CD4-positive, alpha-beta memory T cell (primary cell): ENCODE results near the gene CABLES1. TPM values are rescaled to one million over a fixed set of nuclear protein-coding genes. Genes with fewer than 3 reads are reported as not detected.
"Not testable (repeated sequence)": the region's sequence is repeated elsewhere in the genome, so short reads cannot be mapped to it uniquely, and the experiment has no call there.

ENCODE experiments used
- CTCF ChIA-PET: fragments of 350-600 bp; sonication (Branson Sonifier 250); formaldehyde crosslinking; loops from one replicate; lab custom pipeline; 2021; ENCODE audit warnings: inconsistent platforms; ENCODE audit not compliant: partially characterized antibody; lab: Charles Lee
- POLR2A ChIA-PET: fragments of 350-600 bp; sonication (Branson Sonifier 250); formaldehyde crosslinking; loops from one replicate; lab custom pipeline; 2021; ENCODE audit not compliant: partially characterized antibody; lab: Charles Lee
- DNase-seq, 5 donors: peaks; one replicate each; pipeline versions ENCODE4 v3.0.0 to v3.0.0-alpha.2; 2020 to 2022; ENCODE audit warnings: mixed read lengths in 1 of 5
- H3K27ac ChIP-seq: one replicate; pipeline ENCODE4 v1.7.0; 2013; ENCODE audit warnings: low read depth, low read length
- H3K27me3 ChIP-seq: 2 replicates; pipeline ENCODE4 v1.7.0; 2013; ENCODE audit warnings: mild to moderate bottlenecking, low read length, moderate library complexity; ENCODE audit not compliant: insufficient read depth
- H3K36me3 ChIP-seq: 2 replicates; pipeline ENCODE4 v1.7.0; 2013; ENCODE audit warnings: mild to moderate bottlenecking, low read length, moderate library complexity; ENCODE audit not compliant: insufficient read depth
- H3K4me1 ChIP-seq: 2 replicates; pipeline ENCODE4 v1.7.0; 2013; ENCODE audit warnings: mild to moderate bottlenecking, low read length, moderate library complexity; ENCODE audit not compliant: insufficient read depth
- H3K4me3 ChIP-seq, 2 donors: one replicate each; pipeline ENCODE4 v1.7.0; 2013; ENCODE audit warnings: low read length in 2 of 2, mild to moderate bottlenecking in 1 of 2
- H3K9me3 ChIP-seq, 2 donors: one replicate each; pipeline ENCODE4 v1.7.0; 2013; ENCODE audit warnings: low read length in 2 of 2, control low read depth in 1 of 2; ENCODE audit not compliant: control insufficient read depth in 1 of 2
- H3K27ac Mint-ChIP-seq, 7 donors: one replicate each; pipeline ENCODE4 v1.8.0; 2020 to 2021; ENCODE audit warnings: mixed read lengths in 7 of 7, mild to moderate bottlenecking in 6 of 7, inconsistent platforms in 3 of 7, moderate library complexity in 3 of 7
- H3K27me3 Mint-ChIP-seq, 2 donors: one replicate each; pipeline ENCODE4 v1.8.0; 2020 to 2021; ENCODE audit warnings: mixed read lengths in 2 of 2
- H3K36me3 Mint-ChIP-seq, 2 donors: one replicate each; pipeline ENCODE4 v1.8.0; 2020 to 2021; ENCODE audit warnings: mixed read lengths in 2 of 2, inconsistent platforms in 1 of 2, mild to moderate bottlenecking in 1 of 2
- H3K4me1 Mint-ChIP-seq, 4 donors: one replicate each; pipeline ENCODE4 v1.8.0; 2020 to 2021; ENCODE audit warnings: mixed read lengths in 4 of 4, mild to moderate bottlenecking in 1 of 4
- H3K4me3 Mint-ChIP-seq, 8 donors: one replicate each; pipeline ENCODE4 v1.8.0; 2020 to 2021; ENCODE audit warnings: mixed read lengths in 8 of 8, mild to moderate bottlenecking in 7 of 8, moderate library complexity in 6 of 8, inconsistent platforms in 3 of 8
- H3K9me3 Mint-ChIP-seq, 8 donors: one replicate each; pipeline ENCODE4 v1.8.0; 2020 to 2021; ENCODE audit warnings: mixed read lengths in 8 of 8, mild to moderate bottlenecking in 5 of 8, inconsistent platforms in 3 of 8, moderate library complexity in 1 of 8
- intact Hi-C: fragments of 100-400 bp; cut with micrococcal nuclease; formaldehyde crosslinking; loops from one replicate; pipeline ENCODE4 v1.15.1; 2023
- polyA plus RNA-seq, 2 donors: library from polyadenylated mRNA; unstranded; fragments of 300-500 nt; fragmentation: Illumina TruSeq; gene quantifications; one replicate each; pipeline ENCODE4 v1.2.3, GENCODE V29; 2021
- total RNA-seq, 2 experiments: library from RNA; stranded (reverse); gene quantifications; one replicate each; pipeline ENCODE4 v1.2.3, GENCODE V29; 2021

The CABLES1 gene
- total and polyA plus RNA-seq, 4 experiments from 2014 or later: 0.15 TPM; not detected in 3

DNA sequence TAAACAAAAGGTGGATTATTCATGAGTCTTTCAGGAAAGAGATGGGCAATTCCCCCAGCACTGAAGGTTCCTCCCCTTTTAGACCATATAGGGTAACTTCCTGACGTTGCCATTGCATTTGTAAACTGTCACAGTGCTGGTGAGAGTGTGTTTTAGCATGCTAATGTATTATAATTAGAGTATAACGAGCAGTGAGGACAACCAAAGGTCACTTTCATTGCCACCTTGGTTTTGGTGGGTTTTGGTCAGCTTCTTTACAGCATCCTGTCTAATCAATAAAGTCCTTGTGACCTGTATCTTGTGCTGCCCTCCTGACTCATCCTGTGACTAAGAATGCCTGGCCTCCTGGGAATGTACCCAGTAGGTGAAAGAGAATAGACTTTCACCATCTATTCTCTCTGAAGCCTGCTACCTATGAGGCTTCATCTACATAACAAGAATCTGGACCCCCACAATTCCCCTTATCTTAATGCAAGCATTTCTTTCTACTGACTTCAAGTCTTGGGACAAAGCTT lies 148.7 kb downstream of the CABLES1 start:
- no peak overlapping the region for H3K27ac Mint-ChIP-seq
- no peaks in the 10 kb centered on the region for H3K27me3 ChIP-seq
- no peaks in the 10 kb centered on the region for H3K36me3 ChIP-seq
- ChIA-PET CTCF (no interaction called here), POLR2A (no interaction called here)
- no peak for DNase-seq
- H3K36me3 Mint-ChIP-seq: no peaks in the 10 kb centered on the region
- no peaks in the 10 kb centered on the region for H3K9me3 Mint-ChIP-seq
- H3K4me3 Mint-ChIP-seq: no peak overlapping the region
- H3K27me3 Mint-ChIP-seq: no peaks in the 10 kb centered on the region
- H3K4me1 ChIP-seq: no peaks in the 10 kb centered on the region
- no peaks in the 10 kb centered on the region for H3K9me3 ChIP-seq
- no peaks in the 10 kb centered on the region for H3K4me1 Mint-ChIP-seq
- no peak overlapping the region for H3K4me3 ChIP-seq
- no peak overlapping the region for H3K27ac ChIP-seq
- intact Hi-C loops: no loop called here

DNA sequence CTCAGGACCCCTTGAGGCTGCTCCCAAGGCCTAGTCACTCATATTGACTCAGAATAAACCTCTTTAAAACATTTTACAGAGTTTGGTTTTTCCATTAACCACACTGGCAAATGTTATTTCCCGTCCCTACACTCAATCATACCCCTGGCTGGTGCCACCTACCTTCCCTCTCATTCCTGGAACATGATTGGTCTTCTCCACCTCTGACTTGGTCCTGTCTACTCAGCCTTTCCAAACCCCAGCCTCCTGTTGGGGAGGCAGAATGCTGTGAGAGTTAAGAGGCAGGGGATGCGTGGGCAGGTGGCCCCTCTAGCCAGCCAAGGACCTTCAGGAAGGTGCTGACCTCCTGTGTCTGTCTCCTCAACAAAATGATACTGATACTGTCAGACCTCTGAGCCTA lies 149.3 kb downstream of the CABLES1 start:
- H3K9me3 ChIP-seq: no peaks in the 10 kb centered on the region
- Mint-ChIP-seq H3K9me3 (no peaks in the 10 kb centered on the region), H3K4me1 (no peaks in the 10 kb centered on the region), H3K27ac (peak overlapping the region in 1 of 7 donors; percentile 46), H3K27me3 (no peaks in the 10 kb centered on the region), H3K4me3 (no peak overlapping the region), H3K36me3 (no peaks in the 10 kb centered on the region)
- intact Hi-C loops: no loop called here
- ChIA-PET POLR2A (no interaction called here), CTCF (no interaction called here)
- no peak for DNase-seq
- no peak overlapping the region for H3K4me3 ChIP-seq
- no peaks in the 10 kb centered on the region for H3K36me3 ChIP-seq
- H3K4me1 ChIP-seq: no peaks in the 10 kb centered on the region
- no peaks in the 10 kb centered on the region for H3K27me3 ChIP-seq
- no peak overlapping the region for H3K27ac ChIP-seq

DNA sequence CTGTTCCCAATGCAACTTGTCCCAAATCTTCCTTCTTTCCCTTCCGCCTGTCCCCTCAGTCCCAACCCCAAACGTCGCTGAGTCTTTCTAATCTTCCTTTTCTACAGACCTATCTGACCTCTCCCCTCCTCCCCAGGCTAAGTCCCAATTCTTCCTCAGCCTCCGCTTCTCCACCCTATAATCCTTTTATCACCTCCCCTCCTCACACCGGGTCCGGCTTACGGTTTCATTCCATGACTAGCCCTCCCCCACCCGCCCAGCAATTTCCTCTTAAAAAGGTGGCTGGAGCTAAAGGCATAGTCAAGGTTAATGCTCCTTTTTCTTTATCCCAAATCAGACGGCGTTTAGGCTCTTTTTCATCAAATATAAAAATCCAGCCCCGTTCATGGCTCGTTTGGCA lies 150.3 kb downstream of the CABLES1 start:
- H3K4me3 ChIP-seq, H3K36me3 ChIP-seq, H3K4me1 ChIP-seq, H3K27ac ChIP-seq, H3K9me3 ChIP-seq, H3K27me3 Mint-ChIP-seq, H3K4me3 Mint-ChIP-seq, H3K36me3 Mint-ChIP-seq, POLR2A ChIA-PET, H3K9me3 Mint-ChIP-seq, DNase-seq, H3K27me3 ChIP-seq, intact Hi-C loops, CTCF ChIA-PET, H3K4me1 Mint-ChIP-seq: not testable (repeated sequence)
- peak overlapping the region in 1 of 7 donors; percentile 38 for H3K27ac Mint-ChIP-seq

DNA sequence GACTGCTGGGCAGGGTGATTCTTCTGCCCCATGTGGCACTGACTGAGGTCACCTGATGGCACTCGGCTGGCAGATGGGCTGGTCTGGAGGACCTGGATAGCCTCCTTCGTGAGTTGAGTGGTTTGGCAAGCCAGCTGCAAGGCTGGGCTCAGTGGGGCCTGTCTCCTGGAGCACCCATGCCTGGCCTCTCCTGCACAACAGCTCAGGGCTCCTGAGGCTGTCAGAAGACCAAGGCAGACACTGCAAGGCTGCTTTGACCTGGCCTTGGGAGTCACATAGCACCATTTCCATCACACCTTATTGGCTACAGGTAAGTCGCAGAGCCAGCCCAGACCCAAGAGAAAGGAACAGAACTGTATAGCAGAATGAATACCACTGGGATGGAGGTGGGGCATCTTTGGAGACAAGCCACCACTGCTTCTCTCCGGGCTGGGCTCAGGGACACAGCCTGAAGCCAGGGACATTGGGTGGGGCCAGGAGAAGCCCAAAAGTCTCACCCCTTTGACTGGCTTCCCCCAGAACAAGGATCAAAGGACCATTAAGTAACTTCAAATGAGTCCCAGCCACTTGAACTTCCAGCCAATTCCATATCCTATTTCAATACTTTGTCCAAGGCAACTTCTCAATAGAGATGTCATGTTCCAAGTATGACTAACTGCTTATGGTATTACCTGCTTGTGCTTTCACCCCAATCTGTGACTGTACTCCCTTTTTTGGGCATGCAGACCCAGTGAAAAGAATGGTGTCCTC lies 156.3 kb downstream of the CABLES1 start:
- H3K27ac ChIP-seq: no peak overlapping the region
- H3K27me3 Mint-ChIP-seq: no peaks in the 10 kb centered on the region
- no peaks in the 10 kb centered on the region for H3K4me1 ChIP-seq
- DNase-seq: no peak
- no peaks in the 10 kb centered on the region for H3K27me3 ChIP-seq
- ChIA-PET POLR2A (no interaction called here), CTCF (no interaction called here)
- H3K4me3 Mint-ChIP-seq: no peak overlapping the region
- no peak overlapping the region for H3K27ac Mint-ChIP-seq
- H3K9me3 Mint-ChIP-seq: no peaks in the 10 kb centered on the region
- H3K4me3 ChIP-seq: no peak overlapping the region
- H3K4me1 Mint-ChIP-seq: no peaks in the 10 kb centered on the region
- H3K9me3 ChIP-seq: no peaks in the 10 kb centered on the region
- no peaks in the 10 kb centered on the region for H3K36me3 ChIP-seq
- peaks cover 0 to under 1% of the 10 kb centered on the region in 2 donors for H3K36me3 Mint-ChIP-seq
- intact Hi-C loops: no loop called here

DNA sequence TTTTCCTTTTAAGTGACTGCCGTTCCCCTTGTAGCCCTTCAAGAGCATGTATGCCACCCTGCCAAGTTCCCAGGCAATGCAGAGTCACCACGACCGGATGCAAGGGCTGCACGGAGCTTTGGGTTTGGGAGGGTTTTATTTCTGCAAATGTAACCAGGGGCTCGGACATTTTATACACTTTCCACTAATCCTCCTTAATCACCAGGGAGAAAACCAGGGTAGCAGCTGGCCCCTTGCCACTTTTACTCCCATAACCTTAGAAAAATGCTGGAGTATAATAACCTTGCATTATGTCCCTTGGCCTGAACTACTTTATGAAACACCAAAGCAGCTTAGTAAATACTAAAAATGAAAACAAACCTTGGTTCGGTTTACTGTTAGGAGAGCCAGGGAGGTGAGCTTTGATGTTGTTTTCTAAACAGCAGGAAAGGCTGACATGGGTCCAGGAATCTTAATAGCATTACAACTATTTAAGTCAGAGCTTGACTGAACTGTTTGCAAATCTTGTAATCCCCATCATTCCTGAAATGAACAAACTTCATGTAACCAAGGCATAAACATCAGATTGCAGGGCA lies 165.0 kb downstream of the CABLES1 start:
- CTCF ChIA-PET: no interaction called here
- no peaks in the 10 kb centered on the region for H3K4me1 ChIP-seq
- Mint-ChIP-seq H3K36me3 (peaks cover 0 to 2% of the 10 kb centered on the region in 2 donors), H3K27ac (peak overlapping the region in 1 of 7 donors; percentile 42), H3K4me3 (no peak overlapping the region), H3K9me3 (no peaks in the 10 kb centered on the region), H3K27me3 (no peaks in the 10 kb centered on the region), H3K4me1 (no peaks in the 10 kb centered on the region)
- no peaks in the 10 kb centered on the region for H3K9me3 ChIP-seq
- intact Hi-C loops: no loop called here
- H3K4me3 ChIP-seq: no peak overlapping the region
- DNase-seq: no peak
- no peak overlapping the region for H3K27ac ChIP-seq
- H3K27me3 ChIP-seq: no peaks in the 10 kb centered on the region
- POLR2A ChIA-PET: no interaction called here
- H3K36me3 ChIP-seq: no peaks in the 10 kb centered on the region

DNA sequence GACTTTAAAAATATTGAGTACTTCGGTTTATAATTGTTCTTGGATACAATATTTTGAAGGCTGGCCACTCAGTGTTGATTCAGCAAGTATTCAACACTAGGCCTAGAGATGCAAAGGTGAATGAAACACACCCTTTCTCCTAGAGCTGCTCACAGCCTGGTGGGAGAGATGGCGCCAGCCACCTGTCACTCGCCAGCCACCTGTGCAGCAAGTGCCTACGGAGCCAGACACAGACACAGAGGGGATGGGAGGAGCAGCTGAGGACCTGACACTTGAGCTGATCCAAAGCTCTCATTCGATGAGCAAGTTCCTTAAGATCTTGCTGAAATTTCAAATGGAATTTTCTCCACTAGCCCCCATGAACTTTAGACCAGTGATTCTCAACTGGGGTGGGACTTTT lies 166.7 kb downstream of the CABLES1 start:
- no peaks in the 10 kb centered on the region for H3K36me3 ChIP-seq
- H3K27me3 ChIP-seq: no peaks in the 10 kb centered on the region
- Mint-ChIP-seq H3K27me3 (no peaks in the 10 kb centered on the region), H3K36me3 (no peaks in the 10 kb centered on the region), H3K9me3 (no peaks in the 10 kb centered on the region), H3K4me1 (peaks cover 0 to 5% (median under 1%) of the 10 kb centered on the region in 4 donors), H3K27ac (no peak overlapping the region), H3K4me3 (no peak overlapping the region)
- H3K9me3 ChIP-seq: no peaks in the 10 kb centered on the region
- POLR2A ChIA-PET: no interaction called here
- intact Hi-C loops: no loop called here
- no peaks in the 10 kb centered on the region for H3K4me1 ChIP-seq
- H3K4me3 ChIP-seq: no peak overlapping the region
- no peak overlapping the region for H3K27ac ChIP-seq
- DNase-seq: no peak
- CTCF ChIA-PET: no interaction called here

DNA sequence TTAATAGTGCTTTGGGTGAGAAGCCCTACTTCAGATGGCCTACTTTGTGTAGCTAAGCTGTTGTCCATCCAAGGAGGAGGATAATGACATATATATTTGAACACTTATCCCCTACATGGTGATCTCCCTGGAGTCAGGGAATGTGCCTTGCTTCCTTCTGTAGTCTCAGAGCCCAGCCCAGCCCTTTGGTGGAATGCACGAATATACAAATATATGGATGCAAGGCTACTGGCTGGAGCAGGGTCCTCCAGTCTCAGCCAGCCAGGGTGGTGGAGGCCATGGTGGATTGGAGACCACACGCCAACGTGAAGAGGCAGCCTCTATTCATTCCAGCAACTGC lies 167.2 kb downstream of the CABLES1 start:
- H3K4me1 ChIP-seq: peaks cover 4% of the 10 kb centered on the region
- DNase-seq: no peak
- intact Hi-C loops: no loop called here
- POLR2A ChIA-PET: no interaction called here
- H3K9me3 ChIP-seq: no peaks in the 10 kb centered on the region
- no peak overlapping the region for H3K4me3 ChIP-seq
- Mint-ChIP-seq H3K4me1 (peaks cover 2 to 10% (median 3%) of the 10 kb centered on the region in 4 donors), H3K36me3 (no peaks in the 10 kb centered on the region), H3K27ac (no peak overlapping the region), H3K27me3 (no peaks in the 10 kb centered on the region), H3K9me3 (no peaks in the 10 kb centered on the region), H3K4me3 (no peak overlapping the region)
- no peaks in the 10 kb centered on the region for H3K27me3 ChIP-seq
- no peak overlapping the region for H3K27ac ChIP-seq
- no peaks in the 10 kb centered on the region for H3K36me3 ChIP-seq
- CTCF ChIA-PET: no interaction called here
